Kasumi-1 (cell line): ENCODE results near the gene ETV4.

Source experiments
- DNase-seq, 2 experiments: peaks; one replicate each; lab custom pipeline; 2025; lab: John Stamatoyannopoulos, UW

The ETV4 gene

GRCh38 chr17:43543771-43544575 is 2.2 kb downstream of the ETV4 start:
- no peak for DNase-seq

- DNase-seq: no peak
These were observed 2.8 kb downstream of the ETV4 start for GRCh38 chr17:43543300-43543699.

GRCh38 chr17:43542859-43543258 is 3.3 kb downstream of the ETV4 start:
- DNase-seq: no peak

GRCh38 chr17:43540821-43541674 is 5.1 kb downstream of the ETV4 start:
- no peak for DNase-seq

- DNase-seq: no peak
These were observed 9.7 kb downstream of the ETV4 start for GRCh38 chr17:43536236-43536992.

GRCh38 chr17:43534909-43535308 is 11.2 kb downstream of the ETV4 start:
- DNase-seq: no peak

GRCh38 chr17:43533699-43534098 is 12.4 kb downstream of the ETV4 start:
- no peak for DNase-seq

- no peak for DNase-seq
These were observed 13.6 kb downstream of the ETV4 start for GRCh38 chr17:43532581-43532980.

GRCh38 chr17:43531955-43532354 is 14.2 kb downstream of the ETV4 start:
- DNase-seq: no peak

- no peak for DNase-seq
These were observed 15.1 kb downstream of the ETV4 start for GRCh38 chr17:43531082-43531378.

- DNase-seq: peak; percentile 19 to 50
These were observed 15.7 kb downstream of the ETV4 start for GRCh38 chr17:43530288-43531081.

- peak in 1 of 2 experiments; percentile 50 for DNase-seq
These were observed 16.2 kb downstream of the ETV4 start for GRCh38 chr17:43529947-43530287.

- no peak for DNase-seq
These were observed 16.9 kb downstream of the ETV4 start for GRCh38 chr17:43528988-43529814.

GRCh38 chr17:43528319-43528987 is 17.7 kb downstream of the ETV4 start:
- no peak for DNase-seq

- no peak for DNase-seq
These were observed 19.1 kb downstream of the ETV4 start for GRCh38 chr17:43526886-43527648.

- no peak for DNase-seq
These were observed 21.1 kb downstream of the ETV4 start for GRCh38 chr17:43524945-43525575.

GRCh38 chr17:43521389-43521788 is 24.8 kb downstream of the ETV4 start:
- no peak for DNase-seq

GRCh38 chr17:43517615-43518386 is 28.3 kb downstream of the ETV4 start:
- no peak for DNase-seq
